Measurements from ENCODE around the gene PAIP2. TPM values are rescaled to one million over a fixed set of nuclear protein-coding genes. Genes with fewer than 3 reads are reported as not detected.
A peak's percentile ranks its signal among the peaks of the same experiment; 100 is the strongest.

PAIP2 gene
- polyA plus RNA-seq, 1 of the 3 experiments (the other 2 are of a cell fraction): 73.2 TPM

DNA sequence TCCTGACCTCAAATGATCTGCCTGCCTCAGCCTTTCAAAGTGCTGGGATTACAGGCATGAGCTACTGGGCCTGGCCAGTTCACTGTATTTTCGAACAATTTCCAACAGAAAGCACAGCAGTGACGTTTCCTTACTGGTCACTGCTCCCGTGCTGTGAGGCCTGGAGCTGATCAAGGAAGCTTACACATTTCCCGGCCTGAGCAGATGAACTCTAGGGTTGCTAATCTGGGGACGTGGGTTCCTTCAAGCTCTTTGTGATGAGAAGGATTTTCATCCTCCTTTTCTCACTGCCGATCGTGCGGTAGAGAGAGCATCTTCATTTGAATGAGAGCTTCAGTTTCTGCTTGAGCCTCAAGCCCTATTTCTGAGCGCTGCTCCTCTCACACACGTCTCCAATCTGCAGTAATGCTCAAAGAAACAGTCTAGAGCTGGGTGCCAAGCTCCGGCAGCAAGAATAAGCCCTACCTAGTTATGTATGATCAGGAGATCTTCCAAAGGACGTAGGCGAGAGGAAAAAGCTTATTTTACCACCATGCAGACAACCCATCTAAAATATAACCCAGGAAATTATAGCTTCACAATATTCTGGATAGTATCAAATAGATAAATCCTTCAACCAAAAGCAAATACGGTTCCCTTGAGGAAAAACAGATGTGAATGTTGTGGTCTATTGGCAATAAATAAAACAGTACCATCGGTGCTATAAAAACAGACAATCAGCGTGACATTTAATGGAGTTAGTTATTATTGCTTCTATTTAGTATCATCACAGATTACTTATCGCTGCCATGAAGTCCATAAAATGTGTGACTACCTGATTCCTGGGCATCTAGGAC is 69.6 kb downstream of the PAIP2 start:
- H3K9ac ChIP-seq: no peak overlapping the region
- no peak for TF ChIP-seq ZBTB33 (IDR thresholded peaks at IDR 0.05; ENCODE audit: borderline replicate concordance, low read depth)
- peak; percentile 38; the same call in 1 of the 2 replicates for TF ChIP-seq GATA2 (CRISPR knock-in tag; IDR thresholded peaks at IDR 0.05)
- TF ChIP-seq EP300 (IDR thresholded peaks at IDR 0.05; ENCODE audit: borderline replicate concordance in 1 of 2, low read depth in 1 of 2, low read length in 1 of 2): peak in 1 of 2 experiments; percentile 51; a peak in 1 of 4 replicates
- no peak for TF ChIP-seq SIN3A (IDR thresholded peaks at IDR 0.05; ENCODE audit: borderline replicate concordance, low read depth, low read length)
- WGBS (ENCODE audit: low lambda C conversion rate): 69% methylated on average over 16 of the region's 17 CpGs
- ChIA-PET CTCF (interaction anchor here (0.9 to 5.7 kb wide), 9 partner anchors 9 to 222 kb away, joined by 3 to 39 read pairs (median 6); partner anchors contain the start of gene PAIP2), POLR2A (interaction anchor here (0.7 kb wide), 2 partner anchors 70 to 119 kb away, joined by 3 read pairs; partner anchors contain the start of gene PAIP2)
- H3K27me3 ChIP-seq (ENCODE audit: insufficient read depth): no peaks in the 10 kb centered on the region
- DNase-seq: no peak
- H3K36me3 ChIP-seq (replicated peaks in 1 of 2; ENCODE audit: control insufficient read depth in 1 of 2, insufficient read depth in 2 of 2, low read length in 1 of 2): peaks cover 12 to 35% of the 10 kb centered on the region in 2 experiments
- no peak overlapping the region for H2AFZ ChIP-seq (ENCODE audit: low read depth)
- H3K27ac ChIP-seq (ENCODE audit: low read depth in 2 of 2, low read length in 1 of 2): peak overlapping the region in 1 of 2 experiments; percentile 47; a peak in 2 of 4 replicates
- no peaks in the 10 kb centered on the region for H3F3A ChIP-seq (replicated peaks; ENCODE audit: insufficient read depth)
- no peak overlapping the region for H3K4me3 ChIP-seq (ENCODE audit: low read depth in 2 of 2, low read length in 1 of 2)
- H3K9me2 ChIP-seq: no peaks in the 10 kb centered on the region
- H3K79me2 ChIP-seq (ENCODE audit: insufficient read depth): no peaks in the 10 kb centered on the region
- no peaks in the 10 kb centered on the region for H4K20me1 ChIP-seq (ENCODE audit: insufficient read depth)
- H3K9me3 ChIP-seq: no peaks in the 10 kb centered on the region
- H3K4me1 ChIP-seq (ENCODE audit: control insufficient read depth in 1 of 2, insufficient read depth in 2 of 2, low read depth in 1 of 2, low read length in 1 of 2): peaks cover 0 to 19% of the 10 kb centered on the region in 2 experiments; a peak in 1 of 4 replicates
- no peak overlapping the region for H3K4me2 ChIP-seq

DNA sequence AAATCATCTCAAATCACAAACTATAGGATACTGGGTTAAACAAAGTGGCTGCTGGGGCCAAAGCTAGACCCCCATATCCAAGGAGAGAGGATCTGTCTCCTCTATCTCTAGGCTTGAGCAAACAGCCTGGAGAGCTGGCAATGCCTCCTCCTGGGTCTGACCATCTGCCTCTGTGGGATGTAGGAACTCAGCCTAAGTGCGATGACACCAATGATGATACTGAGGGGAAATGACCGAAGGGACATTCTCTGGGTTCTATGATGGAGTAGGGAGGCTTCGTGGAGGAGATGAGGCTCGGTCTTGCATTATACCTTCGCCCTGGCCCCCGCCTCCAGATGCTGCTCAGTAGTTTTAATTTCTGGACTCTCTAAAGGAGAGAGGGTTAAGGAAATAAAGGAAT is 71.5 kb downstream of the PAIP2 start:
- 92% methylated on average over 6 of the region's 6 CpGs for WGBS (ENCODE audit: low lambda C conversion rate)
- H4K20me1 ChIP-seq (ENCODE audit: insufficient read depth): no peaks in the 10 kb centered on the region
- no peak overlapping the region for H2AFZ ChIP-seq (ENCODE audit: low read depth)
- H3F3A ChIP-seq (replicated peaks; ENCODE audit: insufficient read depth): no peaks in the 10 kb centered on the region
- ChIA-PET CTCF (interaction anchor here (0.5 to 5.7 kb wide), 4 partner anchors 9 to 101 kb away, joined by 3 to 26 read pairs (median 6); no protein-coding TSS in a partner anchor), POLR2A (no interaction called here)
- DNase-seq: no peak
- no peak overlapping the region for H3K27ac ChIP-seq (ENCODE audit: low read depth in 2 of 2, low read length in 1 of 2)
- H3K9me3 ChIP-seq: no peaks in the 10 kb centered on the region
- H3K4me1 ChIP-seq (ENCODE audit: control insufficient read depth in 1 of 2, insufficient read depth in 2 of 2, low read depth in 1 of 2, low read length in 1 of 2): peaks cover 0 to 19% of the 10 kb centered on the region in 2 experiments; a peak in 1 of 4 replicates
- no peak for TF ChIP-seq TEAD4 (IDR thresholded peaks at IDR 0.05; ENCODE audit: borderline replicate concordance, insufficient read depth)
- TF ChIP-seq MAX (IDR thresholded peaks at IDR 0.05; ENCODE audit: low read depth): no peak
- TF ChIP-seq, protein P1, sequence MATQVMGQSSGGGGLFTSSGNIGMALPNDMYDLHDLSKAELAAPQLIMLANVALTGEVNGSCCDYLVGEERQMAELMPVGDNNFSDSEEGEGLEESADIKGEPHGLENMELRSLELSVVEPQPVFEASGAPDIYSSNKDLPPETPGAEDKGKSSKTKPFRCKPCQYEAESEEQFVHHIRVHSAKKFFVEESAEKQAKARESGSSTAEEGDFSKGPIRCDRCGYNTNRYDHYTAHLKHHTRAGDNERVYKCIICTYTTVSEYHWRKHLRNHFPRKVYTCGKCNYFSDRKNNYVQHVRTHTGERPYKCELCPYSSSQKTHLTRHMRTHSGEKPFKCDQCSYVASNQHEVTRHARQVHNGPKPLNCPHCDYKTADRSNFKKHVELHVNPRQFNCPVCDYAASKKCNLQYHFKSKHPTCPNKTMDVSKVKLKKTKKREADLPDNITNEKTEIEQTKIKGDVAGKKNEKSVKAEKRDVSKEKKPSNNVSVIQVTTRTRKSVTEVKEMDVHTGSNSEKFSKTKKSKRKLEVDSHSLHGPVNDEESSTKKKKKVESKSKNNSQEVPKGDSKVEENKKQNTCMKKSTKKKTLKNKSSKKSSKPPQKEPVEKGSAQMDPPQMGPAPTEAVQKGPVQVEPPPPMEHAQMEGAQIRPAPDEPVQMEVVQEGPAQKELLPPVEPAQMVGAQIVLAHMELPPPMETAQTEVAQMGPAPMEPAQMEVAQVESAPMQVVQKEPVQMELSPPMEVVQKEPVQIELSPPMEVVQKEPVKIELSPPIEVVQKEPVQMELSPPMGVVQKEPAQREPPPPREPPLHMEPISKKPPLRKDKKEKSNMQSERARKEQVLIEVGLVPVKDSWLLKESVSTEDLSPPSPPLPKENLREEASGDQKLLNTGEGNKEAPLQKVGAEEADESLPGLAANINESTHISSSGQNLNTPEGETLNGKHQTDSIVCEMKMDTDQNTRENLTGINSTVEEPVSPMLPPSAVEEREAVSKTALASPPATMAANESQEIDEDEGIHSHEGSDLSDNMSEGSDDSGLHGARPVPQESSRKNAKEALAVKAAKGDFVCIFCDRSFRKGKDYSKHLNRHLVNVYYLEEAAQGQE (IDR thresholded peaks at IDR 0.05; ENCODE audit: low read depth, low read length): no peak
- TF ChIP-seq JUND (IDR thresholded peaks at IDR 0.05): no peak
- TF ChIP-seq CHD2 (IDR thresholded peaks at IDR 0.05; ENCODE audit: low read length, partially characterized antibody): no peak
- TF ChIP-seq FOSL2 (IDR thresholded peaks at IDR 0.05; ENCODE audit: borderline replicate concordance, low read depth): no peak
- no peak for TF ChIP-seq SMC3 (IDR thresholded peaks at IDR 0.05; ENCODE audit: low read depth, low read length)
- no peak for TF ChIP-seq SIN3A (IDR thresholded peaks at IDR 0.05; ENCODE audit: borderline replicate concordance, low read depth, low read length)
- TF ChIP-seq TCF12 (IDR thresholded peaks at IDR 0.05): no peak
- no peak for TF ChIP-seq MEF2A (IDR thresholded peaks at IDR 0.05; ENCODE audit: borderline replicate concordance, low read depth)
- TF ChIP-seq RAD21 (IDR thresholded peaks at IDR 0.05; ENCODE audit: low read length): no peak
- no peaks in the 10 kb centered on the region for H3K27me3 ChIP-seq (ENCODE audit: insufficient read depth)
- H3K79me2 ChIP-seq (ENCODE audit: insufficient read depth): no peaks in the 10 kb centered on the region
- H3K9ac ChIP-seq: no peak overlapping the region
- H3K36me3 ChIP-seq (replicated peaks in 1 of 2; ENCODE audit: control insufficient read depth in 1 of 2, insufficient read depth in 2 of 2, low read length in 1 of 2): peaks cover 23 to 39% of the 10 kb centered on the region in 2 experiments
- H3K4me2 ChIP-seq: no peak overlapping the region
- no peak overlapping the region for H3K4me3 ChIP-seq (ENCODE audit: low read depth in 2 of 2, low read length in 1 of 2)
- no peaks in the 10 kb centered on the region for H3K9me2 ChIP-seq

Measured in SK-N-SH (cell line).